PC-3 (cell line): ENCODE data around the gene C14orf93. TPM values are rescaled to one million over a fixed set of nuclear protein-coding genes. Genes with fewer than 3 reads are reported as not detected.

Experiments used
- ATAC-seq: fragments of 200-7000 bp; cut with Tn5 transposase; 2 replicates; pipeline ENCODE4 v1.9.1; 2020; ENCODE audit warnings: mild to moderate bottlenecking, moderate library complexity
- BruUV-seq: library from RNA; stranded (reverse); fragments of 400-500 nt; replicated peaks from 2 replicates; lab custom pipeline; 2021; lab: Mats Ljungman, UMichigan
- CTCF ChIA-PET: fragments of 300-600 bp; sonication (Branson Sonifier 250); formaldehyde crosslinking; loops from one replicate; lab custom pipeline; 2022; ENCODE audit warnings: antibody characterized with exemption; lab: Charles Lee
- POLR2A ChIA-PET: fragments of 300-600 bp; sonication (Branson Sonifier 250); formaldehyde crosslinking; loops from one replicate; lab custom pipeline; 2022; ENCODE audit warnings: antibody characterized with exemption; ENCODE audit not compliant: unreplicated experiment; lab: Charles Lee
- DNase-seq: peaks from one replicate; pipeline ENCODE4 v3.0.0-alpha.2; 2015
- H2AFZ ChIP-seq: fragments of 300-600 bp; sonication (generic); 2 replicates; pipeline ENCODE4 v1.6.0; 2016; ENCODE audit warnings: antibody characterized with exemption, low read length
- H3F3A ChIP-seq: fragments of 300-600 bp; sonication (generic); one replicate; pipeline ENCODE4 v1.6.0; 2017; ENCODE audit warnings: antibody characterized with exemption, low read length, control low read depth, mild to moderate bottlenecking; ENCODE audit not compliant: unreplicated experiment
- H3K27ac ChIP-seq: fragments of 300-600 bp; sonication (generic); 2 replicates; pipeline ENCODE4 v1.5.1; 2016; ENCODE audit warnings: mild to moderate bottlenecking, low read length
- H3K27me3 ChIP-seq: fragments of 300-600 bp; sonication (generic); 2 replicates; pipeline ENCODE4 v1.6.1; 2016; ENCODE audit warnings: low read length, mixed read lengths
- H3K36me3 ChIP-seq: fragments of 300-600 bp; sonication (generic); 2 replicates; pipeline ENCODE4 v1.6.1; 2016; ENCODE audit warnings: low read depth, mixed run types, low read length, mixed read lengths
- H3K4me1 ChIP-seq: fragments of 300-600 bp; sonication (generic); 2 replicates; pipeline ENCODE4 v1.5.1; 2016; ENCODE audit warnings: low read length; ENCODE audit not compliant: insufficient read depth
- H3K4me2 ChIP-seq: fragments of 300-600 bp; sonication (generic); 2 replicates; pipeline ENCODE4 v1.6.0; 2016; ENCODE audit warnings: low read length
- H3K4me3 ChIP-seq: fragments of 300-600 bp; sonication (generic); 2 replicates; pipeline ENCODE4 v1.5.1; 2016; ENCODE audit warnings: mild to moderate bottlenecking, low read length, mixed read lengths
- H3K79me2 ChIP-seq: fragments of 300-600 bp; sonication (generic); 2 replicates; pipeline ENCODE4 v1.6.1; 2017; ENCODE audit warnings: low read length, mixed read lengths
- H3K9ac ChIP-seq: fragments of 300-600 bp; sonication (generic); 2 replicates; pipeline ENCODE4 v1.6.0; 2016; ENCODE audit warnings: mild to moderate bottlenecking, low read length
- H3K9me2 ChIP-seq: fragments of 300-600 bp; sonication (generic); replicated peaks from 2 replicates; pipeline ENCODE4 v1.6.1; 2016; ENCODE audit warnings: mixed run types, low read length, mixed read lengths
- H3K9me3 ChIP-seq: fragments of 300-600 bp; sonication (generic); 2 replicates; pipeline ENCODE4 v1.6.1; 2016; ENCODE audit warnings: low read length, mixed read lengths
- H4K20me1 ChIP-seq: fragments of 300-600 bp; sonication (generic); 2 replicates; pipeline ENCODE4 v1.6.1; 2016; ENCODE audit warnings: low read length, mixed read lengths
- CTCF ChIP-seq: fragments of 300-600 bp; sonication (generic); conservative IDR thresholded peaks from 2 replicates; pipeline ENCODE4 v1.5.1; 2017; ENCODE audit warnings: antibody characterized with exemption, low read depth, mild to moderate bottlenecking, low read length
- EZH2 ChIP-seq: fragments of 300-600 bp; sonication (generic); IDR thresholded peaks from one replicate; pipeline ENCODE4 v1.6.1; 2017; ENCODE audit warnings: antibody characterized with exemption, mild to moderate bottlenecking, low read length; ENCODE audit not compliant: unreplicated experiment
- EZH2phosphoT487 ChIP-seq: fragments of 300-600 bp; sonication (generic); IDR thresholded peaks from 2 replicates; pipeline ENCODE4 v1.6.1; 2018; ENCODE audit warnings: mild to moderate bottlenecking, antibody characterized with exemption, low read length, borderline replicate concordance
- intact Hi-C: fragments of 100-400 bp; cut with micrococcal nuclease; formaldehyde crosslinking; loops from 2 replicates; pipeline ENCODE4 v1.9.0; 2023
- total RNA-seq: library from RNA; depleted of rRNA; stranded (reverse); fragments of >200 nt; gene quantifications from 2 replicates; pipeline ENCODE4 v1.2.3, GENCODE V29; 2014

The C14orf93 gene
- total RNA-seq, 1 experiment from 2014 or later = 5.8 TPM

DNA sequence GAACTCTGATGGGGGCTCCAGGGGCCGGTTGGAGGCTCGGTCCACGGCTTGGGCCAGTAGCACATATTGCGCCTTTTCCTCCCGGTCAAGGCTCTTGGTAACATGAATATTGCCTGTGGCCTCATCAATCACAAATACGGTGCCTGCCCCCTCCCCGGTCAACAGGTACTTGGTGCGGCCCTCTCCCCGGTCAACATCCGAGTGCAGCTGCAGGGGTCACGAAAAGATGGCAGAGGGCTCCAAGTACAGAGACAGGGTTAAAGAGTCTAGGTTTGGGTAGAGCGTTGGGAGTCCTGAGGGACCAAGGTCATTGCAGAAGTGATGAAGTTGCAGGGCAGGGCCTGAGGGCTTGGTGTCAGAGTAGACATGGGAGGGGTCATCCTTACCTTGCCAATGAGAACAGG lies 45.2 kb upstream of the C14orf93 start:
- Histone ChIP-seq H2AFZ (no peak overlapping the region), H3K79me2 (no peaks in the 10 kb centered on the region), H4K20me1 (no peaks in the 10 kb centered on the region), H3K9ac (no peak overlapping the region), H3K27me3 (no peaks in the 10 kb centered on the region), H3K9me3 (no peaks in the 10 kb centered on the region), H3K4me3 (no peak overlapping the region), H3K4me2 (no peak overlapping the region), H3K36me3 (peaks cover 4% of the 10 kb centered on the region; the same call in 1 of the 2 replicates), H3F3A (peaks cover 5% of the 10 kb centered on the region), H3K9me2 (no peaks in the 10 kb centered on the region), H3K4me1 (peaks cover 8% of the 10 kb centered on the region), H3K27ac (no peak overlapping the region)
- DNase-seq = no peak
- no peak for TF ChIP-seq EZH2phosphoT487
- no peak for TF ChIP-seq EZH2
- no peak for TF ChIP-seq CTCF
- intact Hi-C loops = no loop called here
- no TSS peak for BruUV-seq
- ChIA-PET CTCF (interaction anchor here (1.4 kb wide), 1 partner anchor 69 kb away, joined by 5 read pairs; no protein-coding TSS in a partner anchor), POLR2A (no interaction called here)
- no peak for ATAC-seq

DNA sequence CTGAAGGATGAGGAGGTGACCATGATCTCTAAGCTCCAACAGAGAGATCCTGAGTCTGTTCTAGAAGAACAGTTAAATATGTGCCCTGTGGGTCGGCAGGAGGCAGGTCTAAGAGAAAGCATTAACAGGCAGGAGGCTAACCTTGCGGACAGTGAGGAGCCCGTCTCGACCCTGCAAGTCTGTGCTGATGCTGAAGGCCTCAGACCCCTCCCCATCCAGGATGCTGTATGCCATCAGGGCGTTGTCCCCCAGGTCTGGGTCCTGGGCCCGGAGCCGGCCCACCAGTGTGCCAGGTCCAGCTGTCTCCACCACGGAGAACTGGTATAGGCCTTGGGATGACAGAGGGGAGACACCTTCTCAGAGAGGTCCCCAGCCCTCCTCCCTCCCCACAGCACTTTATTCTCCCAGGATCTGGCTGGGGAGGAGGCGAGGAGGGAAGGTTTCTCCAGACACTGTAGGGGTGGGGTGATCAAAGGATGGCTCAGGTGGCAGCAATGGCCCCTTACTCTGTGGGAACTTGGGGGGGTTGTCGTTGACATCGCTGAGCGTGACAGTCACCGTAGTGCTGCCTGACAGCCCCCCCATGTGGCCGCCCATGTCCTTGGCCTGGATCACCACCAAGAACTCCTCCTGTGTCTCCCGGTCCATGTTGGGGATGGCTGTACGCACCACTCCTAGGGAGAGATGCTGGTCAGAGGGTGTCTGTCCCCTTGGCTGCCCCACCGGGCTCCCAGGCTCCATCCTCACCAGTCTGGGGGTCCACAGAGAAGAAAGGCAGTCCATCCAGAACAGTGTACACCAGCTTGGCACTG lies 44.3 kb upstream of the C14orf93 start:
- Histone ChIP-seq H4K20me1 (no peaks in the 10 kb centered on the region), H3K36me3 (peaks cover under 1% of the 10 kb centered on the region; the same call in 1 of the 2 replicates), H3K4me1 (peaks cover 8% of the 10 kb centered on the region), H3K4me2 (no peak overlapping the region), H3K9ac (no peak overlapping the region), H3F3A (peaks cover 5% of the 10 kb centered on the region), H3K27ac (no peak overlapping the region), H3K9me3 (no peaks in the 10 kb centered on the region), H3K79me2 (no peaks in the 10 kb centered on the region), H3K9me2 (no peaks in the 10 kb centered on the region), H3K27me3 (no peaks in the 10 kb centered on the region), H3K4me3 (no peak overlapping the region), H2AFZ (no peak overlapping the region)
- ChIA-PET POLR2A (no interaction called here), CTCF (interaction anchor here (1.2 to 1.4 kb wide), 2 partner anchors 68 kb away, joined by 3 to 5 read pairs; no protein-coding TSS in a partner anchor)
- no TSS peak for BruUV-seq
- TF ChIP-seq CTCF (peak; percentile 28; the same call in 1 of the 2 replicates), EZH2 (no peak)
- DNase-seq (no peak), ATAC-seq (no peak)
- intact Hi-C loops = no loop called here

- no peaks in the 10 kb centered on the region for H3K79me2 ChIP-seq
- H4K20me1 ChIP-seq = no peaks in the 10 kb centered on the region
- H3K36me3 ChIP-seq = no peaks in the 10 kb centered on the region
- no peaks in the 10 kb centered on the region for H3K9me3 ChIP-seq
- no peak for DNase-seq
- H3K27me3 ChIP-seq = no peaks in the 10 kb centered on the region
- no peaks in the 10 kb centered on the region for H3K9me2 ChIP-seq
- TF ChIP-seq CTCF (no peak), EZH2 (no peak), EZH2phosphoT487 (no peak)
- H3K9ac ChIP-seq = no peak overlapping the region
- H3F3A ChIP-seq = no peaks in the 10 kb centered on the region
- POLR2A ChIA-PET = no interaction called here
- H3K4me3 ChIP-seq = no peak overlapping the region
- no peak overlapping the region for H3K27ac ChIP-seq
- no peak overlapping the region for H3K4me2 ChIP-seq
- no peak for ATAC-seq
- H2AFZ ChIP-seq = no peak overlapping the region
- BruUV-seq = no TSS peak
- peaks cover 8% of the 10 kb centered on the region for H3K4me1 ChIP-seq
- intact Hi-C loops = no loop called here
- CTCF ChIA-PET = interaction anchor here (1.2 to 2.1 kb wide), 2 partner anchors 59 to 67 kb away, joined by 3 to 11 read pairs; no protein-coding TSS in a partner anchor
These were observed 43.5 kb upstream of the C14orf93 start for GRCh38 chr14:23053426-23053825.
